ENCODE results near the gene ACSS2.
"Not testable (repeated sequence)": the region's sequence is repeated elsewhere in the genome, so short reads cannot be mapped to it uniquely, and the experiment has no call there.

Gene ACSS2

DNA sequence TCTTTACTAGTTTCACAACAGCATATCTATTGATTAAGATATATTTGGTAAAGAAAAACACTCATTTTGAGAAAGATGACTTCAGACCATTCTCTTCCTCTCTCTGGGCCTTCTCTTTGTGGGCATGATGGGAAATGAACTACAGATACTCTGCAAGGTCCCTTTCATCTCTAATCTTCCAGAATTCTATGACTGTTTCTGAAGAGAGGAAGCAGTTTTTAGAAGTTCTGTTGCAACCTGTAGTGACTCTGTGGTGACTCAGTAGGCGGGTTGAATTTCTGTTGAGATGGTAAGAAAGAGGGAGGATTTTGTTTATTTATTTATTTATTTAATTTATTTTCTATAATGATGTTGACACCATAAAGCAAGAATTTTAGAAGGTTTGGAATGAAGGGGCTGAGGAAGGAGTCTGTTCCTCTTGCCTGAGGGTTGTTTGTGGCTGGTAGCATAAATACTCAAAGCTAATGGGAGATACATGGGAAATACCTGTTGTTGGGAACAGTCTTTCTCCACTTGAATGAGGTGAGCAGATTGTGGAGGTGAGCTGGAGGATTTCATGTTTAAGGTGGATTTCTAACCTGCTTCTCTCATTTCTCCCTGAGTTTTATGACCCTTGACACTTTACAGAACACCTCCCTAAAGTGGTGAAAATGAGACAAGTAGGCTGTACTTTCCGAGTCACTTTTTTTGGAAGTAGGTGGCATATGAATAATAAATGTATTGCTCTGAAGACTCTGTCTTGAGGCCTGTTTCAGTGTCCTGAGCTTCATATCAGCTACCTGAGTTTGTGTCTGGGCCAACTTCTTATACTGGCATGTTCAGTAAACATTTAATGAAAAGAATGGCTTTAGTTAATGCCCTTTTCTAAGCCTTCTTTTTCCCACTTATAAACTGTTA lies 15.0 kb downstream of the ACSS2 start:
- no peak overlapping the region for H3K27ac ChIP-seq (ENCODE audit: low read depth, low read length)
- no peaks in the 10 kb centered on the region for H3K9me3 ChIP-seq (ENCODE audit: control insufficient read depth, insufficient read depth, low read length)
- no peak overlapping the region for H3K4me3 ChIP-seq (ENCODE audit: low read depth, low read length)
- H3K36me3 ChIP-seq (ENCODE audit: control insufficient read depth, insufficient read depth, low read length): no peaks in the 10 kb centered on the region
- H3K27me3 ChIP-seq (ENCODE audit: control insufficient read depth, insufficient read depth, low read length): no peaks in the 10 kb centered on the region
- H3K9ac ChIP-seq (ENCODE audit: low read depth, low read length): no peak overlapping the region
- H3K4me1 ChIP-seq (ENCODE audit: control insufficient read depth, insufficient read depth, low read length): no peaks in the 10 kb centered on the region

DNA sequence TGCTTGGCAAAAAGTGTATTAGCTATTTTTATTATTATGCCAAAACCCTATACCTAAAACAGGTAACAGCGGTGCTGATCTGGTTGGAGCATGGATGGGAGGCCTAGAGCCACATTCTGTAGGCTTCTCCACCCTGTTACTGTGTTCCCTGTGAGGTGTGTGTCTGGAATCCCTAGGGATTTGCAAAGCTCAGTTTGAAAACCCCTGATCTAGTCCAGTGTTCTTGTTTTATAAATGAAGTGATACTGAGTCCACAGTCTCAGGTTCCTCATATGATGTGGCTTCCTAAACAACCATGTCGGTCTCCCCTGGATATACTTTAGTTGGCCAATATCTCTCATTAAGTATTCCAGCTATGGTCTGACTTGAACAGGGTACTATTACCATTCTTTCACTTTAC lies 16.3 kb downstream of the ACSS2 start:
- Histone ChIP-seq H3K4me3 (ENCODE audit: low read depth, low read length) (no peak overlapping the region), H3K9ac (ENCODE audit: low read depth, low read length) (no peak overlapping the region), H3K4me1 (ENCODE audit: control insufficient read depth, insufficient read depth, low read length) (no peaks in the 10 kb centered on the region), H3K27ac (ENCODE audit: low read depth, low read length) (no peak overlapping the region), H3K9me3 (ENCODE audit: control insufficient read depth, insufficient read depth, low read length) (no peaks in the 10 kb centered on the region), H3K27me3 (ENCODE audit: control insufficient read depth, insufficient read depth, low read length) (no peaks in the 10 kb centered on the region), H3K36me3 (ENCODE audit: control insufficient read depth, insufficient read depth, low read length) (no peaks in the 10 kb centered on the region)

DNA sequence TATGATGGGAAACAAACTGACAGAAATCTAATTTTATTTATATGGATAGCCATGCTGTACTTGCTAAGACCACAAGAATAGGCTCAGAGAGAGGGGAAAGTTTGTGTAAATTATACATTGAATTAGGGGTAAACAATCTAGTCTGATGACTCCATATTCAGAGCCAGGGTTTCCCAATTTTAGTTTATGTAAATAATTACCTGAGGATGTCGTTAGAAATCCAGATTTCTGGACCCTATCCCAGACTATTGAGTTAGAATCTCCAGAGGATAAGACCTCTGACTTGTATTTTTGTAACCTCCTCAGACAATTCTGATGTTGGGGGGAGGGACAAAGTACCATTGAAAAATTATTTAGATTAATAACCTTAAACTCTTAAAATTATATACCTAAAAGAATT lies 18.3 kb downstream of the ACSS2 start:
- H3K36me3 ChIP-seq (ENCODE audit: control insufficient read depth, insufficient read depth, low read length): no peaks in the 10 kb centered on the region

DNA sequence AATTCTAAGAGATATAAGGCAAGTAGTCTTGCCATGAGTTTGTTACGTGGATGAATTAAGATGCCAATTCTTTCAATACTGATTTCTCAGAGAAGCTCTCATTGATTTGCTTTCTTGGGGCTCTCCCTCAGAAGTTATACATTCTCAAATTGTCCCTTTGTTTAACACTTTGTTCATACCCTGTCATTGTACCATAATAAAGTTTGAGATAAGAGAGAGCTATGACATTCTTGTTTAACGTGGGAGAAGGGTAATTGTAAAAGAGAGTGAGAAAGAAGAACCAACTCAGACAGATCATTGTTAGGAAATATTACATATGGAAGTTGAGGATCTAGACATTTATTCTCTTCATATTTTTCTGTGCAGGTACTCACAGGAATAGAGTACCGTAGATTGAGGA lies 19.1 kb downstream of the ACSS2 start:
- Histone ChIP-seq H3K36me3 (ENCODE audit: control insufficient read depth, insufficient read depth, low read length) (no peaks in the 10 kb centered on the region), H3K4me3 (ENCODE audit: low read depth, low read length) (no peak overlapping the region), H3K9ac (ENCODE audit: low read depth, low read length) (no peak overlapping the region), H3K4me1 (ENCODE audit: control insufficient read depth, insufficient read depth, low read length) (no peaks in the 10 kb centered on the region), H3K27me3 (ENCODE audit: control insufficient read depth, insufficient read depth, low read length) (no peaks in the 10 kb centered on the region), H3K27ac (ENCODE audit: low read depth, low read length) (no peak overlapping the region), H3K9me3 (ENCODE audit: control insufficient read depth, insufficient read depth, low read length) (no peaks in the 10 kb centered on the region)

More for the DNA sequence above, 18.3 kb downstream of the ACSS2 start:
- H3K9ac ChIP-seq (ENCODE audit: low read depth, low read length): no peak overlapping the region
- H3K9me3 ChIP-seq (ENCODE audit: control insufficient read depth, insufficient read depth, low read length): no peaks in the 10 kb centered on the region
- no peaks in the 10 kb centered on the region for H3K27me3 ChIP-seq (ENCODE audit: control insufficient read depth, insufficient read depth, low read length)
- H3K27ac ChIP-seq (ENCODE audit: low read depth, low read length): no peak overlapping the region
- no peaks in the 10 kb centered on the region for H3K4me1 ChIP-seq (ENCODE audit: control insufficient read depth, insufficient read depth, low read length)
- H3K4me3 ChIP-seq (ENCODE audit: low read depth, low read length): no peak overlapping the region

DNA sequence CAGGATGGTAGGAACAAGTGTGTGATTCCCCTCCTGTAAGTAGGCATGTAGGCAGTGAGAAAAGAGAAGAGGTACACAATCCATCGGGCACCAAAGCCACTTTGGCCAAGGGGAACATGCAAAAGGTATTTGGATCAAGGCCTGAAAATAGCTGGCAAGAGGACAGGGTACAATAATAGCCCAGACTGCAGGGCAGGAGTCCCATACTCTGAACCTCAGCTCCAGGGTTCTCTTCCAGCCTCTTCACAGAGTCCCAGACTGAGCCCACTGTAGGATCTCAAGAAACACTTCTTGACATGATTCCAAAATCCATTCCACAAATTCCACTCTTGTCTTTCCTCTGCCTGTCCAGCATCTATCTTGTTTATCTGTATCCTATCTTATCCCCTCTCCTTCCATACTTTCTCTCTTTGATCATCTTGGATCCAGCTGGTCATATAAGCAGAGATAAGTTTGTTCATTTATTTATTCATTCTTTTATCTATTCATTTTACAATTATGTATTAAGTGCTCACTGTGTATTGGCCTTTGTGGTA lies 19.7 kb downstream of the ACSS2 start:
- Histone ChIP-seq H3K36me3 (ENCODE audit: control insufficient read depth, insufficient read depth, low read length) (no peaks in the 10 kb centered on the region), H3K27ac (ENCODE audit: low read depth, low read length) (no peak overlapping the region), H3K4me3 (ENCODE audit: low read depth, low read length) (no peak overlapping the region), H3K9me3 (ENCODE audit: control insufficient read depth, insufficient read depth, low read length) (no peaks in the 10 kb centered on the region), H3K4me1 (ENCODE audit: control insufficient read depth, insufficient read depth, low read length) (no peaks in the 10 kb centered on the region), H3K9ac (ENCODE audit: low read depth, low read length) (no peak overlapping the region), H3K27me3 (ENCODE audit: control insufficient read depth, insufficient read depth, low read length) (no peaks in the 10 kb centered on the region)

DNA sequence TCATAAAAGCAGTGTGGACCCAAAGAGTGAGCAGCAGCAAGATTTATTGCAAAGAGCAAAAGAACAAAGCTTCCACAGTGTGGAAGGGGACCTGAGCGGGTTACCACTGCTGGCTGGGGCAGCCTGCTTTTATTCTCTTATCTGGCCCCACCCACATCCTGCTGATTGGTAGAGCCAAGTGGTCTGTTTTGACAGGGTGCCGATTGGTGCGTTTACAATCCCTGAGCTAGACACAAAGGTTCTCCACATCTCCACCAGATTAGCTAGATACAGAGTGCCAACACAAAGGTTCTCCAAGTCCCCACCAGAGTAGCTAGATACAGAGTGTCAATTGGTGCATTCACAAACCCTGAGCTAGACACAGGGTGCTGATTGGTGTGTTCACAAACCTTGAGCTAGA lies 21.7 kb downstream of the ACSS2 start:
- not testable (repeated sequence) for H3K36me3 ChIP-seq (ENCODE audit: control insufficient read depth, insufficient read depth, low read length)

DNA sequence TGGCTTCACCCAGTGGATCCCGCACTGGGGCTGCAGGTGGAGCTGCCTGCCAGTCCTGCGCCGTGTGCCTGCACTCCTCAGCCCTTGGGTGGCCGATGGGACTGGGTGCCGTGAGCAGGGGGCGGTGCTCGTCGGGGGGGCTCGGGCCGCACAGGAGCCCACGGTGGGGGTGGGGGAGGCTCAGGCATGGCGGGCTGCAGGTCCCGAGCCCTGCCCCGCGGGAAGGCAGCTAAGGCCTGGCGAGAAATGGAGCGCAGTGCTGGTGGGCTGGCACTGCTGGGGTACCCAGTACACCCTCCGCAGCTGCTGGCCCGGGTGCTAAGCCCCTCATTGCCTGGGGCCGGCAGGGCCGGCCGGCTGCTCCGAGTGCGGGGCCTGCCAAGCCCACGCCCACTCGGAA lies 22.3 kb downstream of the ACSS2 start:
- not testable (repeated sequence) for H3K27ac ChIP-seq (ENCODE audit: low read depth, low read length); H3K27me3 ChIP-seq (ENCODE audit: control insufficient read depth, insufficient read depth, low read length); H3K9me3 ChIP-seq (ENCODE audit: control insufficient read depth, insufficient read depth, low read length); H3K4me3 ChIP-seq (ENCODE audit: low read depth, low read length); H3K4me1 ChIP-seq (ENCODE audit: control insufficient read depth, insufficient read depth, low read length); H3K36me3 ChIP-seq (ENCODE audit: control insufficient read depth, insufficient read depth, low read length); H3K9ac ChIP-seq (ENCODE audit: low read depth, low read length)

More for the DNA sequence above, 21.7 kb downstream of the ACSS2 start:
- not testable (repeated sequence) for H3K4me3 ChIP-seq (ENCODE audit: low read depth, low read length); H3K4me1 ChIP-seq (ENCODE audit: control insufficient read depth, insufficient read depth, low read length); H3K27ac ChIP-seq (ENCODE audit: low read depth, low read length); H3K9me3 ChIP-seq (ENCODE audit: control insufficient read depth, insufficient read depth, low read length); H3K27me3 ChIP-seq (ENCODE audit: control insufficient read depth, insufficient read depth, low read length); H3K9ac ChIP-seq (ENCODE audit: low read depth, low read length)

DNA sequence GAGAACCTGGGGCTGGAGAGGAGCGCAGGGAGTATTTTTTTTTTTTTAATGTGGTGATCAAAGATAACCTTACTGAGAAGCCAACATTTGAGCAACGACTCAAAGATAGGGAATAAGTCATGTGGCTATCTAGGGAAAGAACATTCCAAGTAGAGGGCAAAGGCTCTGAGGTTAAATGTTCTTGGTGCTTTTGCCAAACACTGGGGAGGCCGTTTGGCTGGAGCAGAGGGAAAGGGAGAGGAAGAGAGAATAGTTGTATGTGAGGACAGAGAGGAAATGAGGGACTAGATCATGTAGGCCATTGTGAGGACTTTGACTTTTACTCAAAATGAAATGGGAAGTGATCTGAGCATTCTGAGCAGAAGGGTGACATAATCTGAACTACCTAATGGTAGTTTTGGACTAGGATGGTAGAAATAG lies 27.8 kb downstream of the ACSS2 start:
- H3K27ac ChIP-seq (ENCODE audit: low read depth, low read length): no peak overlapping the region
- no peaks in the 10 kb centered on the region for H3K36me3 ChIP-seq (ENCODE audit: control insufficient read depth, insufficient read depth, low read length)
- no peak overlapping the region for H3K9ac ChIP-seq (ENCODE audit: low read depth, low read length)
- no peaks in the 10 kb centered on the region for H3K9me3 ChIP-seq (ENCODE audit: control insufficient read depth, insufficient read depth, low read length)
- no peaks in the 10 kb centered on the region for H3K27me3 ChIP-seq (ENCODE audit: control insufficient read depth, insufficient read depth, low read length)
- no peaks in the 10 kb centered on the region for H3K4me1 ChIP-seq (ENCODE audit: control insufficient read depth, insufficient read depth, low read length)
- no peak overlapping the region for H3K4me3 ChIP-seq (ENCODE audit: low read depth, low read length)

DNA sequence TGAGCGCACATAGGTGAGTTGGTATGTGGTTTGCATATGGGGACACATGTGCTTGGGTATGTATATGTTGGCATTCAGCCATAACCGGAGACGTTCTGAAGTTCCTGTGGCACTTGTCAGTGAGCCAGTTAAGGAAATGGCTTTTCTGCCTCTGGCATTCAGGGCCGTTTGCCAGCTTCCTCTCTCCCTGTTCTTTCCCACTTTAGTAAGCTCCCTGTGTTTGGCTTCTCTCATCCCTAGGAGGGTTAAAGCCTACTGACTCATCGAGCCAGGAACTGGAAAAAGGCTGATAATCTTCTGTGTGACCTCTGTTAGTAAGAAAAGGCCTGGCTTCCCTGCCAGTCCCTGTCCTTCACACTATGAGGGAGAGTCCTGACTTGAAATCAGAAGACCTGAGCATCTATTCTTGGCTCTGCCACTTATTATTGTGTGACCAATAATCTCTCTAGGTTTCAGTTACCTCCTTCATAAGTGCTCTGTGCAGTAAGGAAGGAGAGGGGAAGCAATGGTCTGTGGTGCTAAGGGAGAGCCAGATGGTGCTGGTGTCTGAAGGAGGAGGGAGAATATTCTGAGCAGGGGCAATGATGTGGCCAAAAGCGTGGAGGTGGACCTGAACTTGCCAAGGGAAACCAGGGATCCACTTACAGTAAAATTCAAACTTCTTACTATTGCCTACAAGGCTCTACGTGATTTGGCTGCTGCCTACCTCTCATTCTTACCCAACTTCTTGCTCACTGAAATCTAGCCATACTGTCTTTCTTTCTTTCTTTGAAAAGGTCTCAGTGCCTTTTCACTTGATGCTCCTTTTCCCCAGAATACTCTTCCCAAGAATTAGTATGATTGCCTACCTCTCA lies 31.4 kb downstream of the ACSS2 start:
- no peaks in the 10 kb centered on the region for H3K9me3 ChIP-seq (ENCODE audit: control insufficient read depth, insufficient read depth, low read length)
- no peak overlapping the region for H3K27ac ChIP-seq (ENCODE audit: low read depth, low read length)
- no peaks in the 10 kb centered on the region for H3K36me3 ChIP-seq (ENCODE audit: control insufficient read depth, insufficient read depth, low read length)
- no peaks in the 10 kb centered on the region for H3K4me1 ChIP-seq (ENCODE audit: control insufficient read depth, insufficient read depth, low read length)
- no peaks in the 10 kb centered on the region for H3K27me3 ChIP-seq (ENCODE audit: control insufficient read depth, insufficient read depth, low read length)
- no peak overlapping the region for H3K4me3 ChIP-seq (ENCODE audit: low read depth, low read length)
- no peak overlapping the region for H3K9ac ChIP-seq (ENCODE audit: low read depth, low read length)

DNA sequence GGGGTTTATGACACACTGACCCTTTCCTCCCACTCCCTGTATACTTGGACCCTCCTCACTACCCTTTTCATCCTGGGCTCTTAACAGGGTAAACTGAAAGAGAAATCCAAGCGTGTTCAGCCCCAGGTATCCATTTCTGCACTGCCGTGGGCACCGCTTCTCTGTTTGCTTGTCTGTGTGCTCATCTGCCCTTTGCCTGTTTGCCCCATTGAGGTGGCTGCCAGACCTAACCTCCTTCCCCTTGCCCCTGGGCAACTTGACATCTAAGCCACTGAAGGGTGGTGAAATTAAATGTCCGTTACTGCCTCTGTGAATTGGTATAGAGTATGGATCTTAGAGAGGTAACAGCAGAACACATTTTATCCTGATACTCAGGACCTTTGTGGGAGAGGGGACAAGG lies 38.7 kb downstream of the ACSS2 start:
- Histone ChIP-seq H3K9ac (ENCODE audit: low read depth, low read length) (no peak overlapping the region), H3K4me3 (ENCODE audit: low read depth, low read length) (no peak overlapping the region), H3K27me3 (ENCODE audit: control insufficient read depth, insufficient read depth, low read length) (no peaks in the 10 kb centered on the region), H3K27ac (ENCODE audit: low read depth, low read length) (no peak overlapping the region), H3K9me3 (ENCODE audit: control insufficient read depth, insufficient read depth, low read length) (no peaks in the 10 kb centered on the region), H3K4me1 (ENCODE audit: control insufficient read depth, insufficient read depth, low read length) (no peaks in the 10 kb centered on the region), H3K36me3 (ENCODE audit: control insufficient read depth, insufficient read depth, low read length) (no peaks in the 10 kb centered on the region)

Measured in HUES48 (cell line).